Activated CD8-positive, alpha-beta memory T cell treated with anti-CD3 and anti-CD28 coated beads, Interleukin-2, amount 50 U/mL, for 4 hours (primary cell): ENCODE results near the gene ANKS3.

ENCODE experiments used
- DNase-seq: peaks from one replicate; pipeline ENCODE4 v3.0.0-alpha.2; 2020

Gene ANKS3, protein sequence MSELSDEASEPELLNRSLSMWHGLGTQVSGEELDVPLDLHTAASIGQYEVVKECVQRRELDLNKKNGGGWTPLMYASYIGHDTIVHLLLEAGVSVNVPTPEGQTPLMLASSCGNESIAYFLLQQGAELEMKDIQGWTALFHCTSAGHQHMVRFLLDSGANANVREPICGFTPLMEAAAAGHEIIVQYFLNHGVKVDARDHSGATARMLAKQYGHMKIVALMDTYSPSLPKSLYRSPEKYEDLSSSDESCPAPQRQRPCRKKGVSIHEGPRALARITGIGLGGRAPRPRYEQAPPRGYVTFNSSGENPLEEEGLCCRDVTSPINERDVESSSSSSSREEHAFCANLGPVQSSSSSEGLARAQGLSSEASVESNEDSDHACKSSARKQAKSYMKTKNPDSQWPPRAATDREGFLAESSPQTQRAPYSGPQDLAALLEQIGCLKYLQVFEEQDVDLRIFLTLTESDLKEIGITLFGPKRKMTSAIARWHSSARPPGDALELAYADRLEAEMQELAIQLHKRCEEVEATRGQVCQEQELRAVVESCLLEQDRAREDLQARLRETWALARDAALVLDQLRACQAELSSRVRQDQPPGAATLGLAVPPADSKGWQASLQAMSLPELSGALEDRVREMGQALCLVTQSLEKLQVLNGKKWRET

DNA sequence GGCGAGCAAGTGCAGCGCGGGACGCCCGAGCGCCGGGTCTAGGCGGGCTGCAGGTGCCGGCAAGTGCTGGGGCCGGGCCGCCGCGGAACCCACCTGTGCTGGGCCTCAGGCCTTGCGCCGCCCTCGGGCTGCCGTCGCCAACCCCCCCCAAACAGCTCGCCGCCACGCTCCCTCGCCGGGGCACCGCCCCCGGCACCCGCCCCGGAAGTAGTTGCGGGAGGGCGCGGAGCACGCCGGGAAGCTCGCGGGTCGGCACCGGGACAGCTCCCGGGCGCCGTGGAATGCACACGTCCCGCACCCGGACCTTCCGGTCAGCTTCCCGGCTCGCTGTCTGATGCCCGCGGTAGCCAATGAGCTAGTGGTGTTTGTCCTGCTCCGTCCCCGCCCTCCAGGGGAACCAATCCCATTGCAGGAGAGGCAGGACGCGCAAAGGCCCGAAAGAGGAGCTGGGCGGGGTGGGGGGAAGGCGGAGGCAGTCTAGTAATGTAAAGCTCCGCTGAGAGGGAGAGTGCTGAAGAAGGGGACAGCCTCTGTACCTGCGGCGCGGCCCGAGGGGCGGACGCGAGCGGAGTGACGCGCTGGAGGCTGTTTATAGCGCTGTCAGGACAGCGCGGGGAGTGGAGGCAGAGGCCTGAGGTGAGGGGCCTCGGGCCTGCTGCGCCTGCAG, at the start of gene ANKS3, which contains the start of gene DNAAF8:
Gene ANKS3, minus strand, starts transcription at position 209 of the 667 bp plus-strand sequence. CDS start 4,122 bp downstream, outside the sequence.
Gene DNAAF8, plus strand, starts transcription at position 475 of the 667 bp plus-strand sequence. CDS start 1,978 bp downstream, outside the sequence.
- DNase-seq: peak; percentile 79

DNA sequence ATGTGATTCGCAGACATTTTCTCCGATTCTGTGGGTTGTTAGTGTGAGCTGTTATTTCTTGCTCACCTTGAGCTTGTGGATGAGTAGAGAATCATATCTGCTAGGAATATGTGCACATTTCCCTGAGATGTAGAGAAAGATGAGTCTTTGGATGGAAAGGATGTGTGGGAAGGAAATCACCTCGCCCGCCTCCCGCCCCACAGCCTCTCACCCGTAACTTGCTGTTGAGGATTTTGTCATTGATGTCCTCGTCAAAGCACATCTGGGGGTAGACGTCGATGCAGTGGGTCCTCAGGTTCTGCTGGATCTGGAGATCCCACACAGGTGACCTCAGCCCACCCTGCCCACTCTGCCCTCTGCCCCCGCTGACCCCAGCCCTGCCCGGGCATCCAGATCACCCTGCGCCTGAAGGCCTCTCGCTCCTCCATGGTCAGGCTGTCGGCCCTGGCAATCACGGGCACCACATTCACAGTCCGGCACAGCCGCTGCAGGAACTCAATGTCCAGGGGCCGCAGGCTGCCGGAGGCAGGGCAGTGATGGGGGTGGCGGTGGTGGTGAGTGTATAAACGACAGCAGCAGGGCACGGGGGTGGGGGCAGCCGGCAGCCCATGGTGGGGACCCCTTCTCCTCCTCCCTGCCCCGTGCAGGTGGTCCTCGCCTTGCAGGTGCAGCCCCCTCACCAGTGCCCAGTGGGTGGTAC, 49.3 kb upstream of the ANKS3 start:
- no peak for DNase-seq

DNA sequence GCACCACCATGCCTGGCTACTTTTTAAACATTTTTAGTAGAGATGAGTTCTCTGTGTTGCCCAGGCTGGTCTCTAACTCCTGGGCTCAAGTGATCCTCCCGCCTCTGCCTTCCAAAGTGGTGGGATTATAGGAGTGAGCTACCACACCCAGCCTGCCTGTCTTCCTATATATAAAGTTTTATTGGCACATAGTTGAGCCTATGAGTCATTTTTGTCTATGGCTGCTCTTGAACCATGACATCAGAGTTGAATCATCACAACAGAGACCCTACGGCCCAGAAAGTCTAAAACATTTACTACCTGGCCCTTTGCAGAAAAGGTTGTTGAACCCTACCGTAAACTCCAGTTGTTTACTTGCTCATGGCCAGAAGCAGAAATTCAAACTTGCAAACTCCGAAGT, 46.2 kb upstream of the ANKS3 start:
- DNase-seq: no peak

DNA sequence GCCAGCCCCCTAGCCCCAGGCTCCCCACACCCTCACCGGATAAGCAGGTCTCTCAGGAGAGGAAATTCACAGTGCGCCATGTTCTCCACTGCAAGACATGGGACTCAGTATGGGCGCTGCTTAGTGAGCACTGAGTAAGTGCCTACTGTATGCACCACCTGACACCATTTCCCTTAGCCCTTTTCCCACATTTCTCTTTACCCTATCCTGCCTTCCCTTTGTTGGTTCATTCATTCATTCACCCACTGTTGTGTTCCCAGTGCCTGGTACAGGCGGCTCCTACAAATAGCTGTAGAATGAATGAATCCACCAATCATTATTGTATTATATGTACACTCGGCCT, 44.0 kb upstream of the ANKS3 start:
- no peak for DNase-seq

DNA sequence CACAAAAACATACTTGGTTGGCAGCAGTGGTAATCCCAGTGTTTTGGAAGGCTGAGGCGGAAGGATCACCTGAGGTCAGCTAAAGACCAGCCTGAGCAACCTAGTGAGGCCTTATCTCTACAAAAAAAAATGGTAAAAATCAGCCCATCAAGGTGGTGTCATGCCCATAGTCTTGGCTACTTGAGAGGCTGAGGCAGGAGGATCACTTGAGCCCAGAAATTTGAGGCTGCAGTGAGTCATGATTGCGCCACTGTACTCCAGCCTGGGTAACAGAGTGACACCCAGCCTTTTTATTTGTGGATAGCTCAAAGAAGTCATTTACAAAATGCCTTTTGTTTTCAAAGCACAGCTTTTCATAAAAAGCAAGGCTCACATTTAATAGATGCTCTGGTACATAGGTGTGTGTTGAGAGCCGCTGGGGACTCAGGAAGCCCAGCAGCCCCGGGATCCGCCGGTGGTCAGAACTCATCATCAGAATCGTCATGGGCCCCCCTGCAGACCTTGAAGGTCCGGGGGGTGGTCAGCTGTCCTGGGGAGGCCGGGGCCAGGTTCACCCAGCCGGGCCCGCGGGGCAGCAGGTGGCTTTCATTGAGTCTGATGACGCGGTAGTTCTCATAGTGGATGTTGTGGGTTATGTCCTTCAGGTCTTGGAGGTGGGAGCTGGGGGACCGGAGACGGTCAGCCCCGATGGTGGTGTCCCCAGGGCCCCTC, 43.4 kb upstream of the ANKS3 start:
- DNase-seq: no peak

DNA sequence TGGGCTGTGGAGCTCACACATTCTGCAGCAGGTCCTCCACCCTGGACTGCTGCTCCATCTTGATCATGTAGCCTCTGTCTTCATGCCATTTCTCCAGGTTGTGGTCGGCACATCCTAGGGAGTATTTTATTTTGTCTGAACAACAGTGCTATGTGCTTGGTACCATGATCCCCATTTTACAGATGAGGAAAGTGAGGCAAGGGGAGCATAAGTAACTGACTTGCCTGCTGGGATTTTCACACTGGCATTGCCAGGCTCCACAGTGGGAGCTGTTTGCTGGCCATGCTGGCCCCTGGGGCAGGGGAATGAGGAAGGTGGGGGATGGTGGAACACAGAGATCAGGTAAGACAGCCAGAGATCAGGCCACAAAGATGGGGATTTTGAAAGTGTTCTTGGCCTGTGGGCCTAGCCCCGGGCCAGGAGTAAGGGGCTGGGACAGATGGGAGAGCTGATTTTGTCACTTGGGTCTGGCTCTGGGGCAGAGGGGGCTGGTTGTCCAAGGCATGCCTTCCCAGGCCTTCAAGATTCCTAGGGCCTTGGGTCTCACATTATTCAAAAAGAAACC, 42.2 kb upstream of the ANKS3 start:
- DNase-seq: no peak

DNA sequence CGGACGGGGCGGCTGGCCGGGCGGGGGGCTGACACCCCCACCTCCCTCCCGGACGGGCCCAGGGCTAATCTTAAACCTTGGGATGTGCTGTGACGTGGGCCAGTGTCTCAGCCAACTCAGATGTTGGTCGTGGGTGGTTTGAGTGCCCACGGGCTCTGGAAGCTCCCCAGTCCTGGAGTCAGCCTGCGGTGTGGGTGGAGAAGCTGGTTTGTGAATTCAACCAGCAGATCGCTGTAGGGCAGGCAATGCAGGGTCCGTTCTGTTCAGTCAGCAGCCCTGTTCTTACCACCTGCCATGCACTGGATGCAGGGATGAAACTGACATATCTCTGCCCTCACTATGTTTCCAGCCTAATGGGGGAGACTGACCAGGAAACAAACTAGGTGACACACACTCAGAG, 40.9 kb upstream of the ANKS3 start:
- DNase-seq: no peak

DNA sequence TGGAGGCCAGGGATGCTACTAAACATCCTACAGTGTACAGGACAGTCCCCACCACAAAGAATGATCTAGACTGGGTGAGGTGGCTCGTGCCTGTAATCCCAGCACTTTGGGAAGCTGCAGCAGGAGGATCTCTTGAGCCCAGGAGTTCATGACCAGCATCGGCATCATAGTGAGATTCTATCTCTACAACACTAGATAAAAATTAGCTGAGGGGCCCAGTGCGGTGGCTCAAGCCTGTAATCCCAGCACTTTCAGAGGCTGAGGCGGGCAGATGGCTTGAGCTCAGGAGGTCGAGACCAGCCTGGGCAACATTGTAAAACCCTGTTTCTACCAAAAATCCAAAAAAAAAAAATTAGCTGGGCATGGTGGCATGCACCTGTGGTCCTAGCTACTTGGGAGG, 38.3 kb upstream of the ANKS3 start:
- DNase-seq: no peak

DNA sequence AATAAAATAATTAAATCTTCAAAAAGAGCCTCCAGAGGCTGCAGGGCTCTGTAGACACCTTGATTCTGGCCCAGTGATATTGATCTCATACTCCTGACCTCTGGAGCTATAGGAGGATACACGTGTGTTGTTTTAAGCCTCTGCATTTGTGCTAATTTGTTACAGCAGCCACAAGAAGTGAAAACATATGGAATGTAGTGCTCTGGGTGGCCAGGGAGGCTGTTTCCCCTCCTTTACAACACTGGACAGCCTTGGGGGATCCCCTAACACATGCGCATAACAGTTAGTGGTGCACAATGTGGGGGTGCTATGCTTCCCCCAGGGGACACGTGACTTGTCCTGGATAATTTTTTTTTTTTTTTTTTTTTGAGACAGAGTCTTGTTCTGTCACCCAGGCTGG, 37.6 kb upstream of the ANKS3 start:
- no peak for DNase-seq

DNA sequence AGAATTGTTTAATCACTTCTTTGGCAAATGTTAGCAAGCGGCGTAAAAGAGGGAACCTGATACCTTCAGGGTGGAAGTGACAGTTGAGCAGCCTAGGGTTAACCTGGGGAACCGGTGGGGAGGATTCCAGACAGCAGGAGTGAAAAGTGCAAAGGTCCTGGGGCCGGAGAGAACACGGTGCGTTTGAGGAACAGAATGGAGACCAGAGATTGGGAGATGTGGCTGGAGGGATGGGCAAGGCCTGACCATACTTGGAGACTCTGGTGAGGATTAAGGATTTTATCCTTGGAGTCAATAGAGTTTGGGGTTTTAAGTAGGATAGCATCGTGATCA, 35.2 kb upstream of the ANKS3 start:
- no peak for DNase-seq

DNA sequence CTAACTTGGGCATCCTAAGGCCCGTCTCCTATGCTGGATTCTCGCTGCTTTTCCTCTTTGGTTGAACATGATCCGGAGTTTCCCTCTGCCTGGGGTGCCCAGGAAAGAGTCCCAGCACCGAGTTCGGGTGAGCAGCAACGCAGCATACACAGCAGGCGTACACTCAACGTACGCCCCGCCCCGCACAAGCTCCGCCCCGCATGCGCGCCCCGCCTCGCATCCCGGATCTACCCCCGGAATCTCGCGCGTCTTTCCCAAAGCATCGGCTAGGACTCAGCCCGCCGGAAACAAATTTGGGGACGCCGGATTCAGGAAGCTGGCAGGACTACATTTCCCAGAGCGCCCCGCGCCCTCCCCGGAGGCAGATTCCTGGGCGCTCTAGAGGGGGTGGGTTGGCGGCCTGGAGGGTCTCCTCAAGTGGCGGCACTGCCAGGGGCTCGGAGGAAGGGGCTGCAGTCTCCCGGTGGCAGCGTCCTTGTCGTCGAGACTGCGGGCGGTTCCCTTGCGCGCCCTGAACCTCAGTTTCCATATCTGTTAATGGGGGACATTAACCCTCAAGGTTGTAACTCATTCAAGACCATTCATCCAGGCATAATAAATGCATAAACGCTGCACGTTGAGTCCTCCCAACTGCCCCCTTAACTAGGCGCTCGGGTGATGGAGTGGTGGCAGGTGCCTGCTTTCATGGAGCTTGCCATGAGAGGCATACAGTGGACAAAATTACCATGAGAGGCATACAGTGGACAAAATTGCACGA, 34.7 kb upstream of the ANKS3 start:
- DNase-seq: peak; percentile 83

DNA sequence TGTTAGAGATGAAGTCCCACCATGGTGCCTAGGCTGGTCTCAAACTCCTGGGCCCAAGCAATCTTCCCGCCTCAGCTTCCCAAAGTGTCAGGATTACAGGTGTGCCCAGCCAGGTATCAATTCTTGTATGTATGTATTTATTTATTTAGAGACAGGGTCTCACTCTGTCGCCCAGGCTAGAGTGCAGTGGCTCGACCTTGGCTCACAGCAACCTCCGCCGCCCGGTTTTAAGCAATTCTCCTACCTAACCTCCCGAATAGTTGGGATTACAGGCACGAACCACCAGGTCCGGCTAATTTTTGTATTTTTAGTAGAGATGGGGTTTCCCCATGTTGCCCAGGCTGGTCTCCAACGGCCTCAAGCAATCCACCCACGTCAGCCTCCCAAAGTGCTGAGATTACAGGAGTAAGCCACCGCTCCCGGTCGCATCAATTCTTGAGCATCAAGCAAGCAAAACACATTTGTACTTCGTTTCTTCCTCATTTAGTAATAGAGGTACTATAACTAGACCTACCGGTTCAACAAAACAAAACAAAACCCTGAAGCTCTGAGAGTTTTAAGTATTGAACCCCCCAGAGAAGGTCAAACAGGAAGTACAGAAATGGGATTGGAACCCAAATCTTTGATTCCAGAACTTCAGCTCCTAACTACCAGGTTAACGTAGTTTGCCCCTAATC, 33.9 kb upstream of the ANKS3 start:
- DNase-seq: no peak

DNA sequence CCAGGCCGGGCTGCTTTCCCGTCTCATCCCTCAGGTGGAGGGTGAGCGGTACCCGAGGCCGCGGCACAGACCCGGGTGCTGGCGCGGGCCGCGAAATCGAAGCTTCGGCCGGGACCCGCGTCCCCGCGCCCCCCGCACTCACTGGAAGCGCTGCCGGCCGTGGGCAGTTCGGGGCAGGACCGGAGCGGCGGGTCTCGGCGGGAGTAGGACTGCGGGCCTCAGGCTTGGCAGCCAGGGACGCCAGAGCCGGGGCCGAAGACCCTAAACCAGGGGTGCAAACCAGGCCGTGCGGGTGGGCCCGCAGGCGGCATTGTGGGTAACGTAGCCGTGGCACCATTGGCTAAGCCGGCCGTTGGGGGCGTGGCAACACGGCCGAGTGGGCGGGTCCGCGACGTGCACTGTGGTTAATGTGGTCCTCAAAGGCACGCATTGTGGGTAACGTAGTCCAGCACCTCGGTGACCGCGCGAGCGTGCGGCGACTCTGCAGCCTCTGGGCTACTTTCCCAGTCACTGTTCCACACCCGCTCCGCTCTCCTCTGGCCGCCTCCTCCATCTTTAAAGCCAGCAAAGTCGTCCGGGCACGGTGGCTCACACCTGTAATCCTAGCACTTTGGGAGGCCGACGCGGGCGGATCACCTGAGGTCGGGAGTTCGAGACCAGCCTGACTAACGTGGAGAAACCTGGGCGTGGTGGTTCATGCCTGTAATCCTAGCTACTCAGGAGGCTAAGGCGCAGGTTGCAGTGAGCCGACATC, 33.0 kb upstream of the ANKS3 start, which contains the start of gene ZNF500:
Gene ZNF500, minus strand, starts transcription at position 288 of the 754 bp plus-strand sequence. CDS start 1,184 bp downstream, outside the sequence.
- peak; percentile 99 for DNase-seq

DNA sequence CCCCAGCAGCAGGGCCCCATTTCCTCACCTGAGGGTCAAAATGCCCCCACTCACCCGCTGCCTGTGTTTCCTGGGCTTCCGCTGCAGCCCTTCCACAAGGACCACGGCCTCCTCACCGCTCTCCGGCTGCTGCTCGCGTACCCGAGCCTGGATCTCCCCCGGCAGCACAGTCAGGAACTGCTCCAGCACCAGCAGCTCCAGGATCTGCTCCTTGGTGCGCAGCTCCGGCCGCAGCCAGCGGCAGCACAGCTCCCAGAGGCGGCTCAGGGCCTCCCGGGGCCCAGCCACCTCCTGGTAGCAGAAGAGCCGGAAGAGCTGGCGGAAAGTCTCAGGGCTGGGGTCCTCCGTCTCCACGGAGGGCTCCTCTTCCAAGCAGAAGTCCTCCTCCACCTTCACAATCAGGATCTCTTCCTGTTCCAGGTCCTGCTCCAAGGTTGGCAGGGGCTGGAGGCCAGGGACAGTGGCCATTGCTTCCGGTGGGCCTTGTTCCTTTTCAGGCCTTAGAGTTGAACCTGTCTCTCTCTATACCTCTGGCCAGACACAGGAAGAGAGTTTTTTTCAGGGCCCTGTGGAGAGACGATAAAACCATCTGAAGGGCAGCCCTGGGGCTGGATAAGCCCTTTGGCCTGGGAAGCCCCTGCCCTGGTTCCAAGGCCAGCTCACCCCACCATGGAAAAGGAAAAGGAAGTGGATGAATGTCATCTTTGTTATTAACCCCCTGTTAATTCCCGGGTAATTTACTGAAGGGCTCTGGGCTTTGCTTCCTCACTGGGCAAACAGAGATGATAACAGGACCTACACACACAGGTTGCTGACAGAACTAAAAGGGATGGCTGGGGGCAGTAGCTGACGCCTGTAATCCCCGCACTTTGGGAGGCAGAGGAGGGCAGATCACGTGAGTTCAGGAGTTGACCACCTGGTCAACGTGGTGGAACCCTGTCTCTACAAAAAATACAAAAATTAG, 31.7 kb upstream of the ANKS3 start:
- no peak for DNase-seq

DNA sequence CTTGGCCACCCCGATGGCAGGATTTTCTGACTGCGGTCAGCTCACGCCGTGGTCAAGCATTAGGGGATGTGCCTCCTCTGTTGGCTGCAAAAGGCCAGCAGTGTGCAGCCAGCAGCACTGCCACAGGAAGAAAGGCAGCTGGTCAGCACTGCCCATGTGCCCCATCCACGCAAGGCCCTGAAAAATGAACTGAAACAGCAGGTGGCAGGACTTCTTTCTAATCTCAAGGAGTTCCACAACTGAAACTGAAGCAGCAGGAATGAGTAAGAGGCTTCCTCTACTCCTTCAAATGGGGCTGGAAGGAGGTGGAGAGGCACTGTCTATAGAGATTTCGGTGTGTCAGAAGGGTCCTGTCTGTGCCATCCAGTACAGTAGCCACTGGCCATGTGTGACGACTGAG, 29.7 kb upstream of the ANKS3 start:
- DNase-seq: no peak

DNA sequence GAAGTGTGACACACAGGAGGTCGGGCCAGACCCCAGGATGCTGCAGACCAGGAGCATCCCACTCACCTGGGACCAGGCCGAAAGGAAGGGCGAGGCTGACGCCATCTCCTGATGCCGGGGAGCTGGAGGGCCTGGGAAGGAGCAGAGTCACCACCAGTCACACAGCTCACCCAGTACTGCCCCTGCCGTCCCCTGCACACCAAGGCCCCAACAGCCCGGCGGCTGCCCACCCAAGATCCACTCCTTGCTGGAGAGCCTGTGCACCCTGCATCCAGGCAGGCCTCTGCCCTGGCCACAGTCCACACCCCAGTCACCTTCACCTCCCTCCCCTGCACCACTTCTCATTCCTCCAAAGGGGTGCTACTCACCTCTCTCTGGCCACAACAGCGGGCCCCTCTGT, 28.1 kb upstream of the ANKS3 start:
- DNase-seq: no peak

DNA sequence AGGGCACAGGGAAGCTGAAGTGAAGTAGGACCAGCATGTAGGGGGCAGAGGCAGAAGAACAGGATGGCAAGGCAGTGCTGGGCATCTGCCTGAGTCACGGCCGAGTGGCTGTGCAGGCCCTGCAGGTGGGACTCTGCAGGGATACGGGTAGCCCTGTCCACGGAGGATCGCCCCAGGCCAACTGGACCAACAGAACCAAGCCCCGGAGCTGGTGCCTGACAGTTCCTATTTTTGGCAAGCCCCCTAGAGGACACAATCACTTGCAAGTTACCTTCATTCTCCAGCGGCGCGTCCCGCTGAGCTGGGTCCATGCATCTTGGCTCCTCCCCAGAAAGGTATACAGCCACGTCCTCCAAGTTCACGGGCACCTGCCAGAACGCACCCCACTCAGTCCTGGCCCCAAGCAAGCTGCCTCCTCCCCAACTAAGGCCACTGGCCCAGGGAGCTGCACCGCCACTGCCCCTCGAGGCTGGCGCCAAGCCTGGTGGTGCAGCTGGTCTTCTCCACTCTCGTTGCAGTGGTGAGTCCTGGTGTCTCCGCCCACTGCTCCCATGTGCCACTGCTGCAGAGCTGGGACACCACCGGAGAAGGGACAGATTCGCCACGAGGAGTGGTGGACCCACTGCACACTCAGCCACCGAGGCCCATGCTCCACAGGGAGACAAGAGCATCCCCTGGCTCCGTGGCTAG, 26.3 kb upstream of the ANKS3 start:
- DNase-seq: no peak

DNA sequence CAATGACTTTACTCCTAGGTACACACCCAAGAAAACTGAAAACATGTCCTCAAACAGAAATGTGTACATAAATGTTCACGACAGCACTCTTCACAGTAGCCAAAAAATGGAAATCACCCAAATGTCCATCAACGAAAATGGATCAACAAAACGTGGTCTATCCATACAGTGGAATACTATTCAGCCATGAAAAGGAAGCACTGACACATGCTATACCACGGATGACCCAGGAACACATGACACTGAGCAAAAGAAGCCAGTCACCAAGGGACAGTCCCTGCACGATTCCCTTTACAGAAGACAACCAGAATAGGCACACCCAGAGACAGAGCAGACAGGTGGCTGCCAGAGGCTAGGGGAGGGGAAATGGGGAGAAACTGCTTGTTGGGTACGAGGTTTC, 21.6 kb upstream of the ANKS3 start:
- DNase-seq: no peak
